ENCODE results near the gene GNG13.

Gene GNG13

DNA sequence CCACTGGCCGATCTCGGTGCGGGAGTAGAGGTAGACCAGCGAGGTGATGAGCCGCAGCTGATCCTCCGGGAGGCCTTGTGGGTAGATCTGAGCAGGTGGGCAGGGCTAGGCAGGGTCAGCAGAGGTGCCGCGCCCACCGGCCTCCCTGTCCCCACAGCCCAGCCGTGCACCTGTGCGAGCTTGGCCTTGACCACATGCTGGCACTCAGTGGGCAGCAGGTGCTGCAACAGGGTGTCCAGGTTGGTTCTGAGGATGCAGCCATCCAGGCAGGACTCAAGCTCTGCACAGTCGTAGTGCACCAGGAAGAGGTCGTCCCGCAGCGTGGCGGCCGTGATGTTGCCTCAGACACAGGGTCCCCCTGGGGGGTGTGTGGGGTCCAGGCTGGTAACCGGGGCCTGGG is 27.6 kb downstream of the GNG13 start:
- H3K27ac Mint-ChIP-seq: no peak overlapping the region
- peaks cover 5% of the 10 kb centered on the region for H3K27me3 Mint-ChIP-seq
- H3K4me1 Mint-ChIP-seq (ENCODE audit: low read depth): no peaks in the 10 kb centered on the region
- H3K36me3 Mint-ChIP-seq (ENCODE audit: low read depth): no peaks in the 10 kb centered on the region
- no peak overlapping the region for H3K4me3 Mint-ChIP-seq
- H3K9me3 Mint-ChIP-seq: no peaks in the 10 kb centered on the region

DNA sequence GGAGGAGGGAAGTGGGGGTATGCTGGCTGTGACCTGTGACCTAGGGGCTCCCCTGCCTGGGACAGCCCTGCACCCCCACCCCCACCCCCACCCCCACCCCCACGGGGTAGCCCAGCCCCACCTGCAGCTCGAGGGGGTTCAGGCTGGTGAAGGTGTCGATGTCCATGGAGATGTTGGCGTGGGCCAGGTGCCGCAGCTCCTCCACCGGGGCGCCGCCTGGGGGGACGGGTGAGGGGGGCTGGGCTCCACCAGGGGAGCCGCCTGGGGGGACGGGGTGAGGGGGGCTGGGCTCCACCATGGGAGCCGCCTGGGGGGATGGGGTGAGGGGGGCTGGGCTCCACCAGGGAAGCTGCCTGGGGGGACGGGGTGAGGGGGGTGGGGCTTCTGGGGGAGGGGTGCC is 30.1 kb downstream of the GNG13 start:
- H3K27ac Mint-ChIP-seq: no peak overlapping the region
- no peaks in the 10 kb centered on the region for H3K9me3 Mint-ChIP-seq
- H3K36me3 Mint-ChIP-seq (ENCODE audit: low read depth): no peaks in the 10 kb centered on the region
- H3K27me3 Mint-ChIP-seq: no peaks in the 10 kb centered on the region
- H3K4me1 Mint-ChIP-seq (ENCODE audit: low read depth): no peaks in the 10 kb centered on the region
- H3K4me3 Mint-ChIP-seq: no peak overlapping the region

DNA sequence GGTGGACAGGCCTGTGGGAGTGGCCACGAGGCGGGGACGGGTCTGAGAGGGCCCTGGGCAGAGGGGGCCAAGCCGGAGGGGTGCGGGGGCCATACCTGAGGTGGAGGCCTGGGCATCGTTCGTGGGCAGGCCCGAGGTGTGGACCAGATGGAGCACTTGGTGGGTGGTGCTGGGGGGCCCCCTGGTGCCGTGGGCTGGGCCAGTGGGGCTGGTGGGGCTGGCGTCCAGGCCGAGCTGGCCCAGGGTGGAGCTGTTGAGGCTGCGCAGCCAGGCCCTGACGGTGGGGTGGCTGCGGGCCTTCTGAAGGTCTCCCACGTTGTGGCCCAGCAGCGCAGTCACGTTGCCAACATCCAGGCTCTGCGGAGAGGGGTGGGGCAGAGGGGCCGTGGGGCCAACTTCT is 30.6 kb downstream of the GNG13 start:
- Mint-ChIP-seq H3K4me3 (no peak overlapping the region), H3K27me3 (no peaks in the 10 kb centered on the region), H3K9me3 (no peaks in the 10 kb centered on the region), H3K4me1 (ENCODE audit: low read depth) (no peaks in the 10 kb centered on the region), H3K36me3 (ENCODE audit: low read depth) (no peaks in the 10 kb centered on the region), H3K27ac (no peak overlapping the region)

DNA sequence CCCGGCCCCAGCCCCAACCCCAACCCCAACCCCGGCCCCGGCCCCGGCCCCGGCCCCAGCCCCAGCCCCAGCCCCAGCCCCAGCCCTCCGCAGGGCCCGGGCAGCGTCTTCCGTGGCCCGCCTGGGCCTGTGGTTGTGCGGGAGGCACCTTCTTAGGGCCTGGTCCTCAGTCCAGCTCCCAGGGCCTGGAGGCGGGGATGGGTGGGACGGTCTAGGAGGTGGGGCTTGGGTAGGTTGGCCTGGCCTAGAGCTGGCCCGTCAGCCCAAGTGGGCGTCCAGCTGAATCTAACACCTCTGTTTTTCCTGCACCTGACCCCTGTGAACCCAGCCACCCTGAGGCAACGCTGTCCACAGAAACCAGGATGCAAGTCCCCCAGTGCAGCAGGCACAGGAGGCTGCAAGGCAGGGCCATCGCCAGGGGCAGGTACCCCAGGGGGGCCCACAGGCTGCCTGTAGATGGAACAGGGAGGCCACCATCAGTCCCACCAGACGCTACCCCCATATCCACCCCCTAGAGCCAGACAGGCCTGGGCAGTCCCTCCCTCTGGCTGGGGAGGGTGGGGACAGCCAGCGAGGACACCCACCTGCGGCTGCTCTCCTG is 31.2 kb downstream of the GNG13 start:
- H3K36me3 Mint-ChIP-seq (ENCODE audit: low read depth): no peaks in the 10 kb centered on the region
- no peaks in the 10 kb centered on the region for H3K4me1 Mint-ChIP-seq (ENCODE audit: low read depth)
- H3K9me3 Mint-ChIP-seq: no peaks in the 10 kb centered on the region
- H3K27ac Mint-ChIP-seq: no peak overlapping the region
- H3K27me3 Mint-ChIP-seq: no peaks in the 10 kb centered on the region
- no peak overlapping the region for H3K4me3 Mint-ChIP-seq

DNA sequence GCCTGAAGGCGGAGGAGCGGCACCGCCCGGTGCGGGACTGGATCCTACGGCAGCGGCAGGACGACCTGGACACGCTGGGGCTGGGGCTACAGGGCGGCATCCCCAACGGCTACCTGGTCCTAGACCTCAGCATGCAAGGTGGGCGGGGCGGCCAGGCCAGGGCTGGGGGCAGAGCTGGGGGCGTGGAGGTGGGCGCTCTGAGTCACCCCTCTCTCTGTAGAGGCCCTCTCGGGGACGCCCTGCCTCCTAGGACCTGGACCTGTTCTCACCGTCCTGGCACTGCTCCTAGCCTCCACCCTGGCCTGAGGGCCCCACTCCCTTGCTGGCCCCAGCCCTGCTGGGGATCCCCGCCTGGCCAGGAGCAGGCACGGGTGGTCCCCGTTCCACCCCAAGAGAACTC is 32.1 kb downstream of the GNG13 start:
- Mint-ChIP-seq H3K27ac (no peak overlapping the region), H3K36me3 (ENCODE audit: low read depth) (no peaks in the 10 kb centered on the region), H3K27me3 (no peaks in the 10 kb centered on the region), H3K9me3 (no peaks in the 10 kb centered on the region), H3K4me1 (ENCODE audit: low read depth) (no peaks in the 10 kb centered on the region), H3K4me3 (no peak overlapping the region)

DNA sequence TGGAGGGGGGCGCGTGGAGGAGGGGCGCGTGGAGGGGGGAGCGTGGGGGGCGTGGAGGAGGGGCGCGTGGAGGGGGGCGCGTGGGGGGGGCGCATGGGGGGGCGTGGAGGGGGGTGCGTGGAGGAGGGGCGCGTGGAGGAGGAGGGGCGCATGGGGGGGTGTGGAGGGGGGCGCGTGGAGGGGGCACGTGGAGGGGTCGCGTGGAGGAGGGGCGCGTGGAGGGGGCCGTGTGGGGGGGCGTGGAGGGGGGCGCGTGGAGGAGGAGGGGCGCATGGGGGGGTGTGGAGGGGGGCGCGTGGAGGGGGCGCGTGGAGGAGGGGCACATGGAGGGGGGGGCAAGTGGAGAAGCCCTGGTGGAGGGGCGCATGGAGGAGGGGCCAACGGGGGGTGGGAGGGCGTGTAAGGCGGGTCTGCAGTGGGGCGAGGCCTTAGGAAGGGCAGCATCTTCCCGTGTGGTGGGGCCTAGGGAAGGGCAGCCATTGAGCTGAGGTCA is 32.7 kb downstream of the GNG13 start:
- Mint-ChIP-seq H3K27ac (no peak overlapping the region), H3K27me3 (no peaks in the 10 kb centered on the region), H3K4me3 (no peak overlapping the region), H3K36me3 (ENCODE audit: low read depth) (no peaks in the 10 kb centered on the region), H3K4me1 (ENCODE audit: low read depth) (no peaks in the 10 kb centered on the region), H3K9me3 (no peaks in the 10 kb centered on the region)

DNA sequence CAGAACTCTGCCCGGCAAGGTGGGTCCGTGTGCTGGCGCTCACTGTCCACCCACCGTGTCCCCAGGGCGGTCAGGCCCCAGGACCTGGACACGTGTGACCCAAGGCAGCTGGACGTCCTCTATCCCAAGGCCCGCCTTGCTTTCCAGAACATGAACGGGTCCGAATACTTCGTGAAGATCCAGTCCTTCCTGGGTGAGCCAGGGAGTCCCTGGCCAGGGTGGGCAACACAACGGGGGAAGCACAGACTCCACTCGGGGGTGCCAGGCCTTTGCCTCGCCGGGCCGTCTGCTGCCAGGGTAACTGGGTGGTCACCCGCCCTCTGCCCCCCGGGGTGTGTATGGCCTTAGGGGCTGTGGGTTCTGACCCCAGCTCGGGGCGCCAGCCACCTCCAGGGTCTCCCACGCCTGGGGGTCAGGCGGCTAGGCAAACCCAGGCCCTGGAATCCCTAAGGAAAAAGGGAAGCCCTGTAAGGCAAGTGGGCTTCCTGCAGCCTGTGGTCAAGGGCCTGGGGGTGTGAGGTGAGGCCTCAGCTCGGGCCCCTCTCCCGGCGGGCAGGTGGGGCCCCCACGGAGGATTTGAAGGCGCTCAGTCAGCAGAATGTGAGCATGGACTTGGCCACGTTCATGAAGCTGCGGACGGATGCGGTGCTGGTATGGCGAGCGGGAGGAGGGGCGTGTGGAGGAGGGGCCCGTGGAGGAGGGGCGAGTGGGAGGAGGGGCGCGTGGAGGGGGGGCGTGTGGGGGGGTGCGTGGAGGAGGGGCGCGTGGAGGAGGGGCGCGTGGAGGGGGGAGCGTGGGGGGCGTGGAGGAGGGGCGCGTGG is 33.5 kb downstream of the GNG13 start:
- Mint-ChIP-seq H3K4me1 (ENCODE audit: low read depth) (no peaks in the 10 kb centered on the region), H3K27ac (no peak overlapping the region), H3K27me3 (no peaks in the 10 kb centered on the region), H3K36me3 (ENCODE audit: low read depth) (no peaks in the 10 kb centered on the region), H3K4me3 (no peak overlapping the region), H3K9me3 (no peaks in the 10 kb centered on the region)

DNA sequence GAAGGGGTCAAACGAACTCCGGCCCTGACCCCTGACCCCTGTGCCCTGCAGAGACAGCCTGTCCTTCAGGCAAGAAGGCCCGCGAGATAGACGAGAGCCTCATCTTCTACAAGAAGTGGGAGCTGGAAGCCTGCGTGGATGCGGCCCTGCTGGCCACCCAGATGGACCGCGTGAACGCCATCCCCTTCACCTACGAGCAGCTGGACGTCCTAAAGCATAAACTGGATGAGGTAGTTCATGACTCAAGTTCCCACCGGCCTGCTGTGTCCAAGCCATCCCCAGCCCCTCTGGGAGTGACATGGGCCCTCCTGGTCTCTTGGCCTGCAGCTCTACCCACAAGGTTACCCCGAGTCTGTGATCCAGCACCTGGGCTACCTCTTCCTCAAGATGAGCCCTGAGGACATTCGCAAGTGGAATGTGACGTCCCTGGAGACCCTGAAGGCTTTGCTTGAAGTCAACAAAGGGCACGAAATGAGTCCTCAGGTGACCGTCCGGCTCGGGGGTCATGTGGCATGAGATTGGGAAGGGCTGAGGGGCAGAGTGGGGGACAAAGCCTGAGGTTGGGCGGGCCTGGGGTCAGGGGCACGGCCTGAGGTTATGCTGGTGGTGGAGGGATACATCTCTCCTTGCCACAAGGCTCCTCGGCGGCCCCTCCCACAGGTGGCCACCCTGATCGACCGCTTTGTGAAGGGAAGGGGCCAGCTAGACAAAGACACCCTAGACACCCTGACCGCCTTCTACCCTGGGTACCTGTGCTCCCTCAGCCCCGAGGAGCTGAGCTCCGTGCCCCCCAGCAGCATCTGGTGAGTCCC is 34.3 kb downstream of the GNG13 start:
- H3K27me3 Mint-ChIP-seq: no peaks in the 10 kb centered on the region
- H3K9me3 Mint-ChIP-seq: no peaks in the 10 kb centered on the region
- H3K36me3 Mint-ChIP-seq (ENCODE audit: low read depth): no peaks in the 10 kb centered on the region
- no peak overlapping the region for H3K4me3 Mint-ChIP-seq
- no peaks in the 10 kb centered on the region for H3K4me1 Mint-ChIP-seq (ENCODE audit: low read depth)
- H3K27ac Mint-ChIP-seq: no peak overlapping the region

DNA sequence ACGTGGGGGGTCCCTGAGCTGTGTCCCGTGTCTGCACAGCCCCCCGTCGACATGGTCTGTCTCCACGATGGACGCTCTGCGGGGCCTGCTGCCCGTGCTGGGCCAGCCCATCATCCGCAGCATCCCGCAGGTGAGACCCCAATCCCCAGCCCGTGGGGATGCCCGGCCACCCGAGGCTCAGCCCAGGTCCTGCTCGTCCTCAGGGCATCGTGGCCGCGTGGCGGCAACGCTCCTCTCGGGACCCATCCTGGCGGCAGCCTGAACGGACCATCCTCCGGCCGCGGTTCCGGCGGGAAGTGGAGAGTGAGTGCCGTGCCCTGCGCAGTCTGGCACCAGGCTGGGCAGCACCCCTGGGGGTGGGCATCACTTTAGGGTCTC is 35.1 kb downstream of the GNG13 start:
- Mint-ChIP-seq H3K36me3 (ENCODE audit: low read depth) (no peaks in the 10 kb centered on the region), H3K27me3 (no peaks in the 10 kb centered on the region), H3K27ac (no peak overlapping the region), H3K4me1 (ENCODE audit: low read depth) (no peaks in the 10 kb centered on the region), H3K4me3 (no peak overlapping the region), H3K9me3 (no peaks in the 10 kb centered on the region)

GRCh38 chr16:764848-765487 is 35.6 kb downstream of the GNG13 start:
- H3K27ac Mint-ChIP-seq: no peak overlapping the region
- no peaks in the 10 kb centered on the region for H3K27me3 Mint-ChIP-seq
- no peaks in the 10 kb centered on the region for H3K9me3 Mint-ChIP-seq

DNA sequence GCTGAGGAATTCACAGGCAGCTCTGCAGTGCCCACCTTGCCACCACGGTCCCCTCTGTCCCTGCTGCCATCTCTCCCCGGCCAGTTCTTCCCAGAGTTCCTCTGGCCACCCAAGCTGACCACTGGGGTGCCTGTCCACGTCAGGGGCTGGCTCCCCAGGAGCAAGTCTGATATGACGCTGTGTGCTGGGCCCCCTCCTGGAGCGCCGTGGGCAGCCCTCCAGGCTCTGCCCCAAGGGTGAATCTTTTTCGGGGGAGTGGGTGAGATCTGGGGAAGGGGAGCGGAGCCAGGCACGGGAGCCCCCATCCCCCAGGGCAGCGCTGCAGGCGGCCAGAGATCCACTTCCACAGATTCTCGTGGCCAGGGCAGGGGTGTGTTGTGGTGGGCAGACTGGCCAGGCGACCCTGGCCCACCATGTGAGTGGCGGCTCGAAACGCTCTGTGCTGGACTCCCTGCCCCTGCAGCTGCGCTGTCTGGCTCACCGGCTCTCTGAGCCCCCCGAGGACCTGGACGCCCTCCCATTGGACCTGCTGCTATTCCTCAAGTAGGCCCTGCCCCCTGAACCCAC is 36.3 kb downstream of the GNG13 start:
- Mint-ChIP-seq H3K9me3 (no peaks in the 10 kb centered on the region), H3K27me3 (no peaks in the 10 kb centered on the region), H3K36me3 (ENCODE audit: low read depth) (no peaks in the 10 kb centered on the region), H3K4me1 (ENCODE audit: low read depth) (no peaks in the 10 kb centered on the region), H3K27ac (no peak overlapping the region), H3K4me3 (no peak overlapping the region)

More at GRCh38 chr16:764848-765487, 35.6 kb downstream of the GNG13 start:
- Mint-ChIP-seq H3K4me1 (ENCODE audit: low read depth) (no peaks in the 10 kb centered on the region), H3K4me3 (no peak overlapping the region), H3K36me3 (ENCODE audit: low read depth) (no peaks in the 10 kb centered on the region)

GRCh38 chr16:763369-764183 is 37.0 kb downstream of the GNG13 start:
- Mint-ChIP-seq H3K27me3 (no peaks in the 10 kb centered on the region), H3K9me3 (no peaks in the 10 kb centered on the region), H3K36me3 (ENCODE audit: low read depth) (no peaks in the 10 kb centered on the region), H3K4me3 (no peak overlapping the region), H3K4me1 (ENCODE audit: low read depth) (no peaks in the 10 kb centered on the region), H3K27ac (no peak overlapping the region)

- Mint-ChIP-seq H3K36me3 (ENCODE audit: low read depth) (no peaks in the 10 kb centered on the region), H3K4me1 (ENCODE audit: low read depth) (no peaks in the 10 kb centered on the region)
These were observed 37.8 kb downstream of the GNG13 start for GRCh38 chr16:762595-763268.

More at GRCh38 chr16:762595-763268, 37.8 kb downstream of the GNG13 start:
- peaks cover 2% of the 10 kb centered on the region for H3K27me3 Mint-ChIP-seq
- no peak overlapping the region for H3K27ac Mint-ChIP-seq
- H3K9me3 Mint-ChIP-seq: no peaks in the 10 kb centered on the region
- no peak overlapping the region for H3K4me3 Mint-ChIP-seq

Measured in stimulated activated naive CD8-positive, alpha-beta T cell treated with anti-CD3 and anti-CD28 coated beads, Interleukin-15, Interleukin-2, amounts not matched to agents 100 ng/mL and 50 ng/mL, for 24 hours (primary cell).